Stimulated activated CD4-positive, alpha-beta T cell treated with anti-CD3 and anti-CD28 coated beads, Interleukin-4, amount 100 ng/mL, for 4 hours (primary cell): ENCODE data around the gene POLR3K.

Experiments used
- DNase-seq, 2 experiments: peaks; one replicate each; pipeline ENCODE4 v3.0.0-alpha.2; 2020

The POLR3K gene

GRCh38 chr16:78444-79150 lies 25.2 kb upstream of the POLR3K start:
- no peak for DNase-seq

- peak; percentile 78 to 86 for DNase-seq
Measured at GRCh38 chr16:77807-78443, 24.5 kb upstream of the POLR3K start, which contains the start of gene MPG. TSS of gene MPG (plus strand) at chr16:78225. CDS start at chr16:78310, 85 bp downstream.

- peak; percentile 18 to 35 for DNase-seq
Measured at GRCh38 chr16:77273-77806, 23.9 kb upstream of the POLR3K start.

- DNase-seq, result no peak
Measured at GRCh38 chr16:76535-77272, 23.3 kb upstream of the POLR3K start.

- DNase-seq, result no peak
Measured at GRCh38 chr16:75580-76501, 22.4 kb upstream of the POLR3K start.

GRCh38 chr16:74747-75334 lies 21.4 kb upstream of the POLR3K start:
- DNase-seq, result no peak

- DNase-seq, result no peak
Measured at GRCh38 chr16:74051-74746, 20.8 kb upstream of the POLR3K start.

GRCh38 chr16:72561-73548 lies 19.4 kb upstream of the POLR3K start, which contains the start of gene RHBDF1:
TSS of gene RHBDF1 (minus strand) at chr16:72631. CDS start at chr16:65015, 7,616 bp downstream.
- DNase-seq, result no peak

- DNase-seq, result no peak
Measured at GRCh38 chr16:71540-72401, 18.4 kb upstream of the POLR3K start.

GRCh38 chr16:71210-71539 lies 17.8 kb upstream of the POLR3K start:
- DNase-seq, result no peak

- no peak for DNase-seq
Measured at GRCh38 chr16:69181-69580, 15.8 kb upstream of the POLR3K start.

GRCh38 chr16:67884-68789 lies 14.7 kb upstream of the POLR3K start:
- DNase-seq, result no peak

- DNase-seq, result no peak
Measured at GRCh38 chr16:67183-67791, 13.9 kb upstream of the POLR3K start.

- DNase-seq, result no peak
Measured at GRCh38 chr16:66309-67182, 13.1 kb upstream of the POLR3K start.

GRCh38 chr16:65745-66144 lies 12.3 kb upstream of the POLR3K start:
- DNase-seq, result peak; percentile 77 to 84

GRCh38 chr16:64914-65255 lies 11.5 kb upstream of the POLR3K start:
- no peak for DNase-seq
